Embryonic facial prominence (tissue), 1 donor: ENCODE results near the gene FAF2.
"Not testable (repeated sequence)": the region's sequence is repeated elsewhere in the genome, so short reads cannot be mapped to it uniquely, and the experiment has no call there.

Source experiments
- DNase-seq: peaks from one replicate; pipeline ENCODE4 v3.0.0-alpha.2; 2016; ENCODE audit errors: extremely low spot score

The FAF2 gene, protein sequence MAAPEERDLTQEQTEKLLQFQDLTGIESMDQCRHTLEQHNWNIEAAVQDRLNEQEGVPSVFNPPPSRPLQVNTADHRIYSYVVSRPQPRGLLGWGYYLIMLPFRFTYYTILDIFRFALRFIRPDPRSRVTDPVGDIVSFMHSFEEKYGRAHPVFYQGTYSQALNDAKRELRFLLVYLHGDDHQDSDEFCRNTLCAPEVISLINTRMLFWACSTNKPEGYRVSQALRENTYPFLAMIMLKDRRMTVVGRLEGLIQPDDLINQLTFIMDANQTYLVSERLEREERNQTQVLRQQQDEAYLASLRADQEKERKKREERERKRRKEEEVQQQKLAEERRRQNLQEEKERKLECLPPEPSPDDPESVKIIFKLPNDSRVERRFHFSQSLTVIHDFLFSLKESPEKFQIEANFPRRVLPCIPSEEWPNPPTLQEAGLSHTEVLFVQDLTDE

DNA sequence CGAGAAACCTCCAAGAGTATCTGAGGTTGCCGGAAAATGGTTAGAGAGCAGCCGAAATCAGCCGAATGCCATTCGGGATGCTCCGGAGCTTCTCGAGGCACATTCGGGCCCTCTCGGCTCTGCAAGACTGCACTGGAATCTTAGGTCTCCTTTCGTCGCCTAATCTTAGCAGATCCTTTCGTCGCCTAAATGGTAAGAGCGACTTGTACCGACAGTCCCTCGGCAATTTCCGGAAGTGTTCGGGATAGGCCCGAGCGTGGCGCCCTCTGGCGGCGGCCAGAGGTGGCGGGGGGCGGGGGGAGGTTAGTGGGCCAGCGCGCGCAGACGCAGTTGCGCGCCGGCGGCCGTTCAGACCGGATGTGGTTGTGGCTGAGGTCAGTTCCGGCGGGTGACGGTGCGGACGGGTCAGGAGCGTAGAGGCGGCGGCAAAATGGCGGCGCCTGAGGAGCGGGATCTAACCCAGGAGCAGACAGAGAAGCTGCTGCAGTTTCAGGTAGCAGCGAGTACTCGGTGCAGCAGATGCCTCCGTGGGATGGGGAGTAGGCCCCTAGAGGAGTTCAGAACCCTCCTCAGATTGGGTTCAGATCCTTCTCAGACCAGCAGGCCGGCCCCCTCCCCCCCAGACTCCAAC lies at the start of gene FAF2:
Gene FAF2, plus strand, starts transcription at position 408 of the 631 bp plus-strand sequence. Its CDS starts 23 bp downstream, at position 431.
- peak; percentile 98 for DNase-seq

DNA sequence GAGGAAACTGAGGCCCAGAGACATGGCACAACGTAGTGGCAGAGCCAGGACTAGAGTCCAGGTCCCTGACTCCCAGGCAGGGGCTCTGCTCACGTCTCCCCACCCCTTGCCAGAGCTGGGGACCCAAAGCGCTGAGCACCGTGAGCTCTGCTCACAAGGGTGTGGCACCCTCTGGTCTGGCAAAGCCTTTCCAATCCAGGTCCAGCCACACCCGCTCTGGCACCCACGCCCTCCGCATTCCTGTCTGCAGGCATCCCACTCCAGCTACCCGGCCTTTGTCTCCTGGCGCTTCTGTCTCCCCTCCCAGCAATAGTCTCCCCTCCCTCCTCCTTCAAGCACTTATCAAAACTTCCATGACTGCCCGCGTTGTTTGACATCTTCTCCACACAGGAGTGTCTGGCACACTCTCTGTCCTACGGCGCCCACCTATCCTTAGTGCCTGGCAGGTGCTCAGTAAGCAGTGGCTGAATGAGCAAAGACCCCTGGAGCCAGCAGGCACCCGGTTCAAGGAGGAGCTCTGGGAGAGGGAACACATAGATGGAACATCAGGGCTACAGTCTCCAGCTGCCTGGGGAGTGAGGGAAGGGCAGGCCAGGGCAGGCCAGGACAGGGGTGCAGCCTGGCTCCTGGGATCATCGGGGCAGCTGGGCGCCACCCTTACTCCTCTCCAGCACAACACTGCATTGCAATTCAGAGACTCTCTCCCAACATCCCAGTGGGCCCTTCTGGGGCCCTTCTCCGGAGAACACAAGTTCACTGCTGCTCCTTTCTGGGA lies 47.6 kb upstream of the FAF2 start:
- no peak for DNase-seq

- DNase-seq, result no peak
These were observed 46.6 kb upstream of the FAF2 start for GRCh38 chr5:176401281-176402205.

DNA sequence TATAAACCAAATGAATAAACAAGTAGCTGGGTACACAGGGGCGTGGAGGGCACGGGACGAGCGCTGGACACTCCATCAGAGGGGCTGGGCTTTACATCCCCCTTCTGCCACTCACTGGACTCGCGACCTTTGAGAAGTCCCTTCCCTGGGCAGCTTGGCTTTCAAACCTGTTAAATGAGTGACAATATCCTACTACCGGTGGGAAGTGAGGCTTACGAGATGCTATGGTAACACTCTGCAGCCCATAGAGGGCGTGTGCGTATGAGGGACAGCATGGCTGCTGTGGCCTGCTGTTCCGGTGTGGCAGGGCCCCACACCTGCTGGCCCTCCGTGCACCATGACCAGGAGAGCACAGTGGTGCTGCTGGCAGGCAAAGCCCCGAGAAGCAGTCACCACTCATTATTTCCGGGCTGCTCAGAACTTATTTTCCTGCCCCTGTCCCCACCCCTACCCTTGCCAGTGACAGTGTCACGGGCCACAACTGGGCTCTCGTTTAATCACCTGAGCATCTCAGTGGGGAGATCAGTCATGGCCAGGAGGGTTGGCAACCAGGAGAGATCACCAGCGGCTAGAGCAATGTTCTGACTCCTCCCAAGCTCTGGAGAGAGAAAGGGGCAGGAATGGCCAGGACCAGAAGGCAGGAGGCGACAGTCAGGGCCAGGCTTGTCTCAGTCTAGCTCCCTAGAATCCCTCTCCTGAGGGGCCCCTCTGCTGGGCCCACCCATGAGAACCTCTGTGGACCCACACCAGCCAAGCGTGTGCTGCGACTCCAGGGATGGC lies 42.3 kb upstream of the FAF2 start:
- no peak for DNase-seq

GRCh38 chr5:176406436-176407052 lies 41.6 kb upstream of the FAF2 start:
- DNase-seq, result no peak

- no peak for DNase-seq
These were observed 40.5 kb upstream of the FAF2 start for GRCh38 chr5:176407456-176408251.

GRCh38 chr5:176408252-176408573 lies 40.0 kb upstream of the FAF2 start:
- not testable (repeated sequence) for DNase-seq

- no peak for DNase-seq
These were observed 39.6 kb upstream of the FAF2 start for GRCh38 chr5:176408590-176408989.

- DNase-seq, result no peak
These were observed 38.4 kb upstream of the FAF2 start for GRCh38 chr5:176409765-176410164.

- DNase-seq, result no peak
These were observed 37.6 kb upstream of the FAF2 start for GRCh38 chr5:176410486-176411180.

- DNase-seq, result no peak
These were observed 35.5 kb upstream of the FAF2 start for GRCh38 chr5:176412517-176413254.

DNA sequence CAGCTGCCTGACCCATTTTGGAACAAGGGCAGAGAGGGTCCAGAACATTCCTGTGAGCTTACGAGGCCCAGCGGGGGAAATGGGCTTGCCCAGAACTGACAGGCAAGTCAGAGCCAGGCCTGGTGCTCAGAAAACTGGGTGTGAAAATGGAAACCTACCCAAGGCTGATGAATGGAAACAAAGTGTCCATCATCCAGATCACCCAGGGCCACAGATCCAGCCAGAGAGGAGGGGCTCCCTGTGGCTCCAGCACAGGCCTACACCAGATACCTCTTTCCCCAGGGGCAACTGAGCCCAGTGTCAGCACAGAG lies 35.0 kb upstream of the FAF2 start:
- no peak for DNase-seq

DNA sequence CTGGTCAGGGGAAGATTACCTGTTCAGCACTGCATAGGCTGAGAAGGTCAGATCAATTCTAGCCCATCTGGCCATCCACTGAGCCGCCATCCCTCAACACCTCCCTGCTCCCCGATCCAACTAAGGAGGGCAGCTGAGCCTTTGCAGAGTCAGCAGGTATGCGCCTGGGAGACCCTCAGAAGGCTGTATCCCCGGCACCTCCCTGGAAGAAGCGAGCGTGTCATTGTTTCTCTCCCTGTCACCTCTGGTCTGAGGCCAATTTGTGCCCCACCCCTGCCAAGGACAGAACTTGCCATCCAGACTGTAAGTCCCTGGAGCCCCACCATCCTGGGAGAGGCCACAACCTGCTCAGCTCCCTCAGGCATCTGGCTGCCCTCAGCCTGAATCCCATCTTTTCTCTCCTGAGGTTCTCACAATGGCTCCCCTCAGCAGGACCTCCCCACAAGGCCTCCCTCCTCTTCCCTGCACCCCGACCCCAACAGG lies 34.4 kb upstream of the FAF2 start:
- no peak for DNase-seq

DNA sequence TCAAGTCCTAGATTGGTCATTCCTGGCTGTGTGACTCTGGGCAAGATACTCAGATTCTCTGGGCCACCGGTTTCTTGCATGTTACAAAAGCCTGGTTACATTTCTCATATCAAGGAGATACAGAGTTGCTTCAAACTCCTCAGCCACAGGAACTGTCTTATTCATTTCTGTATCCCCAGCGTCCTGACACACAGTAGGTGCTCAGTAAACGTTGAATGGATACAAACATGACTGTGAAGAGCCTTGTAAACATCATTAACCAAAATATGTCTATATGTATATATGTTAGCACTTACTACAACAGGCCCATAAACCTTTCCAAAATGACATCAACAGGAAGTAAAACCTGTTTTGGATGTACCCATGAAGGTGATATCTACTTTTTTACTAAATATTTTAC lies 33.5 kb upstream of the FAF2 start:
- no peak for DNase-seq

- DNase-seq, result no peak
These were observed 32.8 kb upstream of the FAF2 start for GRCh38 chr5:176415240-176415951.

DNA sequence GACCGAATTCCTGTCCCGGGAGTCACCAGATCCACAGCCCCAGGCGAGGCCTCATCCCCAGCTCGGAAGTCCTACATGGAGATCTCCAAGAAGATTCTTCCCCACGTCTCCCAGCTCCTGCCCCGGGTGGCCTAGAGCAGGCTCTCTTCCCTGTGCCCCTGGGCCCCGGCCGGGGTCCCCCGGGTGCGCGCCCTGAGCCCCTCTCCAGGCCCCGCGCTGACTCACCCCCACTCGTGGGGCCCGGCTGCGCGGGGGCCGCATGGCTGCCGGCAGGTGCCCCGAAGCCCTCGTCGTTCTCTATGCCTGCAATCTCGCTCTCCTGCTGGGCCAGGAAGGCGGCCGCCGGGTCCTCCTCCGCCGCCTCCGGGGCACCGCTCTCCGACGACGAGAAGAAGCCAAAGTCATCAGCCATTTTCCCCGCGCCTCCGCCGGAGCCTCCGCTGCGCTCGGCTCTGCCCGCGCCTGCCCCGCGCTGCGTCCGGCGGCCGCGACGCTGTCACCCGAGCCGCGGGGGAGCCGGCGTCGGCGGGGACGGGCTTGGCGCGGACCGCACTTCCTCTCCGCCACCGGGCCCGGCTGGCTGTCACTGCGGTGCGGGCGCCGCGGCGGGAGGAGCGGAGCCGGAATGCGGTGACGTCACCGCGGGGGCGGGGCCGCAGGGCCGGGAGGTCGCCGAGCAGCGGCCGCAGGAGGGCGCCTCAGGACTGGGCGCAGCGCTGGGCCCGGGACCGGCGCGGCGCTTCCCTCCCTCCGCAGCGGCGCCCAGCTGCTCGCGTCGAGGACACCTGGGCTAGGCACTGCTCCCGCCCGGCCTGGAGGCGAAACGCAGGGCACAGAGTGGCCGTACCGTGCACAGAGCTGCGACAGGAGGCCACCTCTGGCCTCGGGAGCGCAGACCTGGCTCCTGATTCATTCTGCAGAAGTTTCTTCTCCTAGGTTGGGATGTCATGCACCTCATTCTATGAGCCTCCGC lies 31.9 kb upstream of the FAF2 start, which contains the start of gene CLTB:
Gene CLTB, minus strand, starts transcription at position 588 of the 973 bp plus-strand sequence. Its CDS starts 176 bp downstream, at position 412.
- DNase-seq, result peak; percentile 71
